Esophagus (tissue), 2 donors: ENCODE data around the gene RPS4Y1. TPM values are rescaled to one million over a fixed set of nuclear protein-coding genes. Genes with fewer than 3 reads are reported as not detected.

ENCODE experiments used
- H3K27ac ChIP-seq, 2 donors: one replicate each; pipeline ENCODE4 v1.5.1; 2013; ENCODE audit warnings: low read depth in 2 of 2, mild to moderate bottlenecking in 2 of 2, inconsistent platforms in 1 of 2, low read length in 1 of 2, moderate library complexity in 1 of 2
- H3K27me3 ChIP-seq, 2 donors: one replicate each; pipeline ENCODE4 v1.6.1; 2013; ENCODE audit warnings: low read length in 2 of 2, control low read depth in 1 of 2, mild to moderate bottlenecking in 1 of 2; ENCODE audit not compliant: insufficient read depth in 2 of 2, control insufficient read depth in 1 of 2
- H3K36me3 ChIP-seq, 2 donors: one replicate each; pipeline ENCODE4 v1.6.1; 2013; ENCODE audit warnings: low read length in 1 of 2; ENCODE audit not compliant: control insufficient read depth in 2 of 2, insufficient read depth in 2 of 2
- H3K4me1 ChIP-seq, 2 donors: one replicate each; pipeline ENCODE4 v1.6.1; 2013; ENCODE audit warnings: low read length in 1 of 2; ENCODE audit not compliant: control insufficient read depth in 2 of 2, insufficient read depth in 2 of 2
- H3K4me3 ChIP-seq, 2 donors: one replicate each; pipeline ENCODE4 v1.5.1; 2013; ENCODE audit warnings: low read length in 2 of 2, mild to moderate bottlenecking in 2 of 2, low read depth in 1 of 2, moderate library complexity in 1 of 2
- H3K9me3 ChIP-seq, 2 donors: one replicate each; pipeline ENCODE4 v1.6.1; 2013; ENCODE audit warnings: mild to moderate bottlenecking in 2 of 2, low read depth in 1 of 2, low read length in 1 of 2, moderate library complexity in 1 of 2; ENCODE audit not compliant: control insufficient read depth in 2 of 2, insufficient read depth in 1 of 2
- polyA plus RNA-seq, 2 donors: library from polyadenylated mRNA; stranded (reverse); fragments of 200-250 nt; gene quantifications; one replicate each; pipeline ENCODE4 v1.2.3, GENCODE V29; 2013
- donor health status: healthy with polysubstance abuse.
- donor health status: Bipolar disorder and iron deficiency.

The RPS4Y1 gene
- polyA plus RNA-seq, 2 donors = 0.13 to 291 TPM

- Histone ChIP-seq H3K36me3 (no peaks in the 10 kb centered on the region), H3K4me1 (no peaks in the 10 kb centered on the region), H3K27me3 (no peaks in the 10 kb centered on the region), H3K9me3 (no peaks in the 10 kb centered on the region), H3K27ac (no peak overlapping the region), H3K4me3 (no peak overlapping the region)
These were observed 71.8 kb downstream of the RPS4Y1 start for GRCh38 chrY:2913066-2913815.

Other genes with a start within 250 kb of the RPS4Y1 start
- gene SRY, start 53.9 kb upstream of the RPS4Y1 start, polyA plus RNA-seq = under 1 TPM in 1 of 2 donors, not detected in 1; 0.92 TPM
- gene ZFY, start 93.8 kb downstream of the RPS4Y1 start, polyA plus RNA-seq = 1 to 10 TPM in 1 of 2 donors, not detected in 1; 4.0 TPM